HCT116 (cell line): ENCODE results near the gene CXCL1. TPM values are rescaled to one million over a fixed set of nuclear protein-coding genes. Genes with fewer than 3 reads are reported as not detected.
A peak's percentile ranks its signal among the peaks of the same experiment; 100 is the strongest.

ENCODE experiments used
- ATAC-seq: fragments of 200-7000 bp; cut with Tn5 transposase; 2 replicates; pipeline ENCODE4 v1.9.1; 2020; ENCODE audit warnings: mild to moderate bottlenecking, moderate library complexity
- BruUV-seq: library from RNA; stranded (reverse); fragments of 400-500 nt; replicated peaks from 2 replicates; lab custom pipeline; 2021; lab: Mats Ljungman, UMichigan
- CTCF ChIA-PET: fragments of 300-600 bp; sonication (Branson Sonifier 250); formaldehyde crosslinking; loops from one replicate; lab custom pipeline; 2021; ENCODE audit warnings: antibody characterized with exemption; lab: Charles Lee
- POLR2A ChIA-PET: fragments of 300-600, 350-600 bp; sonication (Branson Sonifier 250); formaldehyde crosslinking; loops from one replicate; lab custom pipeline; 2021; ENCODE audit warnings: antibody characterized with exemption; lab: Charles Lee
- RAD21 ChIA-PET, 2 experiments: fragments of 300-600 bp; sonication (Branson Sonifier 250); formaldehyde crosslinking; loops; one replicate each; lab custom pipeline; 2023; ENCODE audit warnings: low total read pairs in 2 of 2; ENCODE audit not compliant: uncharacterized antibody in 2 of 2, unreplicated experiment in 2 of 2, low non-redundant PET in 1 of 2; lab: Charles Lee
- DNase-seq: peaks from one replicate; pipeline ENCODE4 v3.0.0-alpha.2; 2010; ENCODE audit warnings: low read depth, low spot score
- H2AFZ ChIP-seq: fragments of 200-600 bp; shearing (Covaris generic), sonication (generic); 2 replicates; pipeline ENCODE4 v1.6.1; 2017; ENCODE audit warnings: low read depth, mixed run types, mixed read lengths, antibody characterized with exemption, low read length; ENCODE audit not compliant: poor library complexity, severe bottlenecking
- H3K27ac ChIP-seq: 2 replicates; pipeline ENCODE4 v1.5.1; 2012; ENCODE audit warnings: low read depth, low read length
- H3K27me3 ChIP-seq: fragments of 200-600 bp; sonication (generic); 2 replicates; pipeline ENCODE4 v1.6.1; 2016; ENCODE audit warnings: mixed run types, low read length, mixed read lengths; ENCODE audit not compliant: insufficient read depth
- H3K36me3 ChIP-seq, 2 experiments: fragments of 200-500 bp in 1 of 2; fragments of 200-600 bp in 1 of 2; sonication (Bioruptor generic) in 1 of 2; sonication (generic) in 1 of 2; 2 replicates each; pipeline versions ENCODE4 v1.5.1 to v1.6.1; 2014 to 2016; ENCODE audit warnings: low read length in 2 of 2, inconsistent platforms in 1 of 2, mixed read lengths in 1 of 2, mixed run types in 1 of 2; ENCODE audit not compliant: insufficient read depth in 2 of 2, control insufficient read depth in 1 of 2
- H3K4me1 ChIP-seq, 2 experiments: fragments of 200-600 bp in 1 of 2; sonication (generic) in 1 of 2; 2 replicates each; pipeline versions ENCODE4 v1.5.1 to v1.6.1; 2012 to 2017; ENCODE audit warnings: low read length in 2 of 2, inconsistent platforms in 1 of 2, mild to moderate bottlenecking in 1 of 2, mixed read lengths in 1 of 2, mixed run types in 1 of 2, moderate library complexity in 1 of 2; ENCODE audit not compliant: insufficient read depth in 2 of 2, control insufficient read depth in 1 of 2
- H3K4me2 ChIP-seq: fragments of 200-600 bp; sonication (generic); 2 replicates; pipeline ENCODE4 v1.6.1; 2017; ENCODE audit warnings: mixed run types, low read length, mixed read lengths
- H3K4me3 ChIP-seq, 2 experiments: fragments of 200-600 bp in 1 of 2; sonication (generic) in 1 of 2; replicated peaks in 1 of 2; 2 replicates each; pipeline ENCODE4 v1.5.1; 2011 to 2016; ENCODE audit warnings: low read length in 2 of 2, control low read depth in 1 of 2, low read depth in 1 of 2, mild to moderate bottlenecking in 1 of 2, mixed read lengths in 1 of 2, mixed run types in 1 of 2
- H3K79me2 ChIP-seq: fragments of 200-600 bp; sonication (generic); 2 replicates; pipeline ENCODE4 v1.6.1; 2017; ENCODE audit warnings: mild to moderate bottlenecking, mixed run types, low read length, moderate library complexity, mixed read lengths; ENCODE audit not compliant: insufficient read depth
- H3K9ac ChIP-seq: fragments of 200-600 bp; sonication (generic); 2 replicates; pipeline ENCODE4 v1.6.1; 2016; ENCODE audit warnings: low read length, mixed read lengths
- H3K9me2 ChIP-seq: fragments of 200-600 bp; sonication (generic), shearing (Covaris generic); 2 replicates; pipeline ENCODE4 v1.6.1; 2017; ENCODE audit warnings: mixed run types, mild to moderate bottlenecking, moderate library complexity; ENCODE audit not compliant: insufficient read depth
- H3K9me3 ChIP-seq, 2 experiments: fragments of 200-500 bp in 1 of 2; fragments of 200-600 bp in 1 of 2; sonication (Bioruptor generic) in 1 of 2; sonication (generic) in 1 of 2; 2 replicates each; pipeline ENCODE4 v1.6.1; 2014 to 2017; ENCODE audit warnings: low read length in 2 of 2, mixed read lengths in 2 of 2, inconsistent platforms in 1 of 2, low read depth in 1 of 2, mild to moderate bottlenecking in 1 of 2, mixed run types in 1 of 2, moderate library complexity in 1 of 2; ENCODE audit not compliant: control insufficient read depth in 1 of 2, insufficient read depth in 1 of 2
- H4K20me1 ChIP-seq: fragments of 200-600 bp; sonication (generic), shearing (Covaris generic); 2 replicates; pipeline ENCODE4 v1.6.1; 2017; ENCODE audit warnings: mixed run types, mild to moderate bottlenecking, moderate library complexity; ENCODE audit not compliant: insufficient read depth
- ATF3 ChIP-seq: IDR thresholded peaks from 2 replicates; pipeline ENCODE4 v1.6.1; 2012
- CBX3 ChIP-seq: IDR thresholded peaks from 2 replicates; pipeline ENCODE4 v1.6.1; 2012; ENCODE audit warnings: low read depth
- CEBPB ChIP-seq: IDR thresholded peaks from 2 replicates; pipeline ENCODE4 v1.6.1; 2012; ENCODE audit warnings: low read depth
- EGR1 ChIP-seq: IDR thresholded peaks from 2 replicates; pipeline ENCODE4 v1.6.1; 2012; ENCODE audit warnings: low read depth
- EZH2 ChIP-seq: fragments of 200-600 bp; sonication (generic); IDR thresholded peaks from 2 replicates; pipeline ENCODE4 v1.6.1; 2017; ENCODE audit warnings: antibody characterized with exemption, mixed run types
- EZH2phosphoT487 ChIP-seq: fragments of 200-600 bp; IDR thresholded peaks from 2 replicates; pipeline ENCODE4 v1.6.1; 2018; ENCODE audit warnings: antibody characterized with exemption, borderline replicate concordance
- FOSL1 ChIP-seq: IDR thresholded peaks from 2 replicates; pipeline ENCODE4 v1.6.1; 2012; ENCODE audit warnings: low read depth
- POLR2A ChIP-seq: IDR thresholded peaks from 2 replicates; pipeline ENCODE4 v1.7.0; 2011; ENCODE audit warnings: borderline replicate concordance; ENCODE audit not compliant: insufficient read depth, insufficient read length; ENCODE audit errors: extremely low read depth
- POLR2AphosphoS5 ChIP-seq: IDR thresholded peaks from 2 replicates; pipeline ENCODE4 v1.6.1; 2011; ENCODE audit warnings: mild to moderate bottlenecking, low read depth, low read length, moderate library complexity
- RAD21 ChIP-seq: IDR thresholded peaks from 2 replicates; pipeline ENCODE4 v1.6.1; 2012; ENCODE audit warnings: low read depth, mild to moderate bottlenecking
- SIN3A ChIP-seq: IDR thresholded peaks from 2 replicates; pipeline ENCODE4 v1.6.1; 2012; ENCODE audit warnings: low read depth
- SP1 ChIP-seq: IDR thresholded peaks from 2 replicates; pipeline ENCODE4 v1.6.1; 2012; ENCODE audit warnings: low read depth
- SRF ChIP-seq: IDR thresholded peaks from 2 replicates; pipeline ENCODE4 v1.6.1; 2012; ENCODE audit warnings: low read depth
- TCF7L2 ChIP-seq: IDR thresholded peaks from 2 replicates; pipeline ENCODE4 v1.7.0; 2011; ENCODE audit warnings: borderline replicate concordance, inconsistent platforms; ENCODE audit not compliant: insufficient read depth, insufficient read length; ENCODE audit errors: extremely low read depth
- YY1 ChIP-seq: IDR thresholded peaks from 2 replicates; pipeline ENCODE4 v1.6.1; 2011; ENCODE audit warnings: low read length, low read depth, moderate library complexity, mild to moderate bottlenecking; ENCODE audit not compliant: insufficient replicate concordance; ENCODE audit errors: extremely low read depth
- ZBTB33 ChIP-seq: IDR thresholded peaks from 2 replicates; pipeline ENCODE4 v1.6.1; 2011; ENCODE audit warnings: mild to moderate bottlenecking, low read length, moderate library complexity; ENCODE audit not compliant: insufficient replicate concordance; ENCODE audit errors: extremely low read depth
- ZFX ChIP-seq: fragments of 450-650 bp; IDR thresholded peaks from 2 replicates; pipeline ENCODE4 v1.6.1; 2017
- ZNF274 ChIP-seq: fragments of 200-500 bp; sonication (Bioruptor generic); IDR thresholded peaks from 2 replicates; pipeline ENCODE4 v1.6.1; 2014; ENCODE audit warnings: mild to moderate bottlenecking, low read depth, low read length, inconsistent platforms
- intact Hi-C: fragments of 100-400 bp; cut with micrococcal nuclease; formaldehyde crosslinking; loops from 2 replicates; pipeline ENCODE4 v1.10.0; 2022
- total RNA-seq: library from RNA; stranded (reverse); gene quantifications from one replicate; pipeline ENCODE4 v1.2.1, GENCODE V29; 2021; ENCODE audit not compliant: unreplicated experiment
- TF ChIP-seq, protein P1 (sequence below): IDR thresholded peaks from 2 replicates; pipeline ENCODE4 v1.6.1; 2012
- TF ChIP-seq, protein P2 (sequence below), 3 experiments: fragments of 200-600 bp in 1 of 3; sonication (generic) in 1 of 3; IDR thresholded peaks in 2 of 3; conservative IDR thresholded peaks in 1 of 3; 2 replicates each; pipeline ENCODE4 v1.5.1; 2012 to 2017; ENCODE audit warnings: low read depth in 2 of 3, low read length in 2 of 3, antibody characterized with exemption in 1 of 3, borderline replicate concordance in 1 of 3, control low read depth in 1 of 3, mild to moderate bottlenecking in 1 of 3, mixed read lengths in 1 of 3, mixed run types in 1 of 3, moderate library complexity in 1 of 3; ENCODE audit not compliant: insufficient read depth in 1 of 3

CXCL1 gene
- total RNA-seq, 1 experiment from 2014 or later = 2.5 TPM

DNA sequence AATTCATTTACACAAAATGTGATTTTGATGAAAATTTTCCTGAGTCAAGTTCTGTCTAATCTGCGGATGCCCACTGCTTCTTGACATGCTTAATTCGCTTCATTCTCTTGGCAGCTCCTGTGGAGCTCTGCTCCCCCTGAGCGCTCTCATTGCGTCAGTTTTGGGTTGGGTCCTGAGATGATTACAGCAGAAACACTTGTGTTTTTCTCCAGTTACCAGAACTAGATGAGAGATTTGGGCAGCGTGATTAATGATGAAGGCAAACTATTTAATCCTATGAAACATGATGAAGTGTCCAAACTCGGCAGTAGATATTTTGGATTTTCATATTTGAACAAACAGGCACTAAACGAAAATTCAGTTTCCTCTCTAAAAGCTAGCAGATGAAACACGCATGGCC is 4.2 kb upstream of the CXCL1 start:
- no peak overlapping the region for H3K4me3 ChIP-seq
- H3K9me2 ChIP-seq = no peaks in the 10 kb centered on the region
- H3K79me2 ChIP-seq = no peaks in the 10 kb centered on the region
- H3K9me3 ChIP-seq = no peaks in the 10 kb centered on the region
- no peak for DNase-seq
- intact Hi-C loops = loop anchor here (1.0 to 10.0 kb wide), 3 partner anchors 136 to 520 kb away; no protein-coding TSS in a partner anchor
- ATAC-seq = no peak
- CTCF ChIA-PET = interaction anchor here (0.6 to 1.6 kb wide), 20 partner anchors 9 to 524 kb away, joined by 3 to 19 read pairs (median 5); partner anchors contain the start of gene CXCL8
- RAD21 ChIA-PET = interaction anchor here in 1 of 2 experiments (0.6 to 1.3 kb wide), 5 partner anchors 46 to 270 kb away, joined by 3 to 4 read pairs (median 3); no protein-coding TSS in a partner anchor
- H3K4me2 ChIP-seq = no peak overlapping the region
- no peaks in the 10 kb centered on the region for H4K20me1 ChIP-seq
- BruUV-seq = no TSS peak
- no peaks in the 10 kb centered on the region for H3K36me3 ChIP-seq
- POLR2A ChIA-PET = interaction anchor here (0.8 to 1.1 kb wide), 2 partner anchors 157 to 269 kb away, joined by 3 to 4 read pairs; no protein-coding TSS in a partner anchor
- H3K9ac ChIP-seq = no peak overlapping the region
- no peaks in the 10 kb centered on the region for H3K27me3 ChIP-seq
- peaks cover 0 to 13% of the 10 kb centered on the region in 2 experiments; a peak in 3 of 4 replicates for H3K4me1 ChIP-seq
- TF ChIP-seq, protein P1, sequence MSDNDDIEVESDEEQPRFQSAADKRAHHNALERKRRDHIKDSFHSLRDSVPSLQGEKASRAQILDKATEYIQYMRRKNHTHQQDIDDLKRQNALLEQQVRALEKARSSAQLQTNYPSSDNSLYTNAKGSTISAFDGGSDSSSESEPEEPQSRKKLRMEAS = no peak
- TF ChIP-seq ZNF274 = no peak
- no peak for TF ChIP-seq CBX3
- no peak for TF ChIP-seq ZBTB33
- no peak for TF ChIP-seq POLR2A
- no peak for TF ChIP-seq ZFX
- no peak for TF ChIP-seq EZH2phosphoT487
- no peak for TF ChIP-seq YY1
- no peak for TF ChIP-seq POLR2AphosphoS5
- TF ChIP-seq ATF3 = no peak
- TF ChIP-seq EZH2 = no peak
- TF ChIP-seq SIN3A = no peak
- no peak for TF ChIP-seq SRF
- no peak for TF ChIP-seq CEBPB
- no peak for TF ChIP-seq EGR1
- TF ChIP-seq RAD21 = no peak
- TF ChIP-seq SP1 = no peak
- no peak for TF ChIP-seq FOSL1
- TF ChIP-seq, protein P2, sequence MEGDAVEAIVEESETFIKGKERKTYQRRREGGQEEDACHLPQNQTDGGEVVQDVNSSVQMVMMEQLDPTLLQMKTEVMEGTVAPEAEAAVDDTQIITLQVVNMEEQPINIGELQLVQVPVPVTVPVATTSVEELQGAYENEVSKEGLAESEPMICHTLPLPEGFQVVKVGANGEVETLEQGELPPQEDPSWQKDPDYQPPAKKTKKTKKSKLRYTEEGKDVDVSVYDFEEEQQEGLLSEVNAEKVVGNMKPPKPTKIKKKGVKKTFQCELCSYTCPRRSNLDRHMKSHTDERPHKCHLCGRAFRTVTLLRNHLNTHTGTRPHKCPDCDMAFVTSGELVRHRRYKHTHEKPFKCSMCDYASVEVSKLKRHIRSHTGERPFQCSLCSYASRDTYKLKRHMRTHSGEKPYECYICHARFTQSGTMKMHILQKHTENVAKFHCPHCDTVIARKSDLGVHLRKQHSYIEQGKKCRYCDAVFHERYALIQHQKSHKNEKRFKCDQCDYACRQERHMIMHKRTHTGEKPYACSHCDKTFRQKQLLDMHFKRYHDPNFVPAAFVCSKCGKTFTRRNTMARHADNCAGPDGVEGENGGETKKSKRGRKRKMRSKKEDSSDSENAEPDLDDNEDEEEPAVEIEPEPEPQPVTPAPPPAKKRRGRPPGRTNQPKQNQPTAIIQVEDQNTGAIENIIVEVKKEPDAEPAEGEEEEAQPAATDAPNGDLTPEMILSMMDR (IDR thresholded peaks at IDR 0.05 in 2 of 3, conservative IDR thresholded peaks at IDR 0.05 in 1 of 3; ENCODE audit: borderline replicate concordance in 1 of 3, insufficient read depth in 1 of 3, low read depth in 2 of 3, low read length in 2 of 3) = no peak
- no peak for TF ChIP-seq TCF7L2
- H2AFZ ChIP-seq = peak overlapping the region; percentile 81
- no peak overlapping the region for H3K27ac ChIP-seq
